GM12874 (cell line): ENCODE measurements around the gene KCNMB2.

Experiments
- TF ChIP-seq, protein P1 (sequence below): IDR thresholded peaks from 2 replicates; pipeline ENCODE4 v1.5.1; 2011; ENCODE audit warnings: low read depth, mild to moderate bottlenecking, control low read depth, low read length, moderate library complexity; ENCODE audit not compliant: insufficient read depth

Gene KCNMB2

DNA sequence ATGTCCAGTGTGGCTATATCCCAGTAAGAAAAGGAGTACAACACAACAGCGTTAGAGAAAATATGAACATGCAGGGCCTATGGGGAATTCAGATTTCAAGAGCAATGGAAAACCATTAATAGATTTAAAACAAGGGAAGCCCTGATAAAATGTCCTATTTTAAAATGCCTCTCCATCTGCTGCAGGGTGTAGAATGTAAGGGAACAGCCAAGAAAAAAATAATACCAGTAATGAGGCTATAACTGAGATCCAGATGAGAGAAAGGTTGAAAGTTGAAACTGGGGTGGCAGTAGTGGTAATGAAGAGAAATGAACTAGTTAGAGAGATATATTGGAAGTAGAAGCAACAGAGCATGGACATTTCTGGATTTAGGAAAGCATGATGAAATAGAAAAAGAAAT is 226.1 kb downstream of the KCNMB2 start:
- TF ChIP-seq, protein P1, sequence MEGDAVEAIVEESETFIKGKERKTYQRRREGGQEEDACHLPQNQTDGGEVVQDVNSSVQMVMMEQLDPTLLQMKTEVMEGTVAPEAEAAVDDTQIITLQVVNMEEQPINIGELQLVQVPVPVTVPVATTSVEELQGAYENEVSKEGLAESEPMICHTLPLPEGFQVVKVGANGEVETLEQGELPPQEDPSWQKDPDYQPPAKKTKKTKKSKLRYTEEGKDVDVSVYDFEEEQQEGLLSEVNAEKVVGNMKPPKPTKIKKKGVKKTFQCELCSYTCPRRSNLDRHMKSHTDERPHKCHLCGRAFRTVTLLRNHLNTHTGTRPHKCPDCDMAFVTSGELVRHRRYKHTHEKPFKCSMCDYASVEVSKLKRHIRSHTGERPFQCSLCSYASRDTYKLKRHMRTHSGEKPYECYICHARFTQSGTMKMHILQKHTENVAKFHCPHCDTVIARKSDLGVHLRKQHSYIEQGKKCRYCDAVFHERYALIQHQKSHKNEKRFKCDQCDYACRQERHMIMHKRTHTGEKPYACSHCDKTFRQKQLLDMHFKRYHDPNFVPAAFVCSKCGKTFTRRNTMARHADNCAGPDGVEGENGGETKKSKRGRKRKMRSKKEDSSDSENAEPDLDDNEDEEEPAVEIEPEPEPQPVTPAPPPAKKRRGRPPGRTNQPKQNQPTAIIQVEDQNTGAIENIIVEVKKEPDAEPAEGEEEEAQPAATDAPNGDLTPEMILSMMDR = no peak

DNA sequence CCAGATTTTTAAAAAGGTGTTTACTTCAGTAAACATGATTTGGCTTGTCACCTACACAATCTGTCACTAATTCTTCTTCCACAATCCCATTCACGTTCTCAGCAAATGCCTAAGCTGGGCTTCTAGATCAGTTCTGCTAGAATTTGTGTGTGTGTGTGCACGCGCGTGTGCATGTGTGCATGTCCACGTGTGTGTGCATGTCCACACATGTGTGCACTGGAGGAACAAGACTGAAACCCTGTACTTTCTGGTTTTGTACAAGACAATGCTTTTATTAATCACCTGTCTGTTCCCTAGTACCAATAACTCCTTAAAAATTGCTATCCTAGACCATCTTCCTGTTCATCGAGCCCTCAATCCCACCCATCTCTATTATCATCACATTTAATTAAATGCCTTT is 229.2 kb downstream of the KCNMB2 start:
- TF ChIP-seq, protein P1 = no peak

DNA sequence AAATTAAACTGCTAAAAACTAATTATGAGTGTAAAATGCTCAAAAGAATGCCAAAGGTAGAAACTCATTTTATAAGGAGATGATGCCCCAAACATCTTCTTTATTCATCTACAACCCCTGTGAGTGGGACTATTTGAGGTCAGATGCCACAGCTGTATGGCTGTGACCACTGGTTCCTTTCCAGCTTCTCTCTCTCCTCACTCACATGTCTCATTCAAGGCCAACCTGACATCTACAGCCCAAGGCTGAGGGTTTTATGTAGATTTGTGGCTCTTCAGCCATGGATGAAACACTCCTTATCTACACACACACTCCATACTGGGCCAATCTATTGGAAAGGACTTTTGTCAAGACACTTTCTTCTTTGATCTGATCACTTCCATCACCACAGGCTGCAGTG is 231.3 kb downstream of the KCNMB2 start:
- TF ChIP-seq, protein P1 = no peak

DNA sequence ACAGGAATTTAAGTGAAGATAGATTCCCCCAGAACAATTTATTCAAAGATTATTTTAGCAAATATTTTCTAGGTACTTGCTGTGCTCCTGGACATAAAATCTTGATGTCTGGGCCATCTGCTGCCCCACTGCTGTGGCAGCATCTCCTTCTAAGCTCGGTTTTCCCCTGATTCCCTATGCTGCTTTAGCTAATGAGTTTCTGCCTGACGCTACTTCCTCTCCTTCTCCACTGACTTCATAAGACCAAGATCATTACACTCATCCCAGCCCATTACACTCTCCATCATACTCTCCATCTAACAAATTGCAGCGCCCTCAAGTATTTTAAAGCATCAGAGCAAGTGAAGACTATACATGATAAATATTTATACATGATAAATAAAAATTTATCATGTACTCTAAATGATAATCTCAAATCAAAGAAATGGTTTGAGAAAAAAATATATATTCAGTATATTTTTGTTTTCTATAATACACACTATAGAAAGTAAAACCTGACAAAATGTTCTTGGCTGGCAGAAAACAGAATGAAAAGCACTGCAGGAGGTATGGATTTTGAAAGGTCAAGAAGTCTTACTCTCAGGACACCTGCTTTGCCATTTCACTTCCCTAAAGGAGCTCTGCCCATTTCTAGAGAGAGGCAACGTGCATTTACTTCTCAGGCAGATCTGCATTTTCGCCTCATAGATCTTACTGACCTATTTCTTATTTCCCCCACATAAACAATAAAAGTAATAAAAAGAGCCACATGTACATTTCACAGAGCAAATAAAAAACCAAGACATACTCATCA is 232.0 kb downstream of the KCNMB2 start:
- TF ChIP-seq, protein P1 = no peak

DNA sequence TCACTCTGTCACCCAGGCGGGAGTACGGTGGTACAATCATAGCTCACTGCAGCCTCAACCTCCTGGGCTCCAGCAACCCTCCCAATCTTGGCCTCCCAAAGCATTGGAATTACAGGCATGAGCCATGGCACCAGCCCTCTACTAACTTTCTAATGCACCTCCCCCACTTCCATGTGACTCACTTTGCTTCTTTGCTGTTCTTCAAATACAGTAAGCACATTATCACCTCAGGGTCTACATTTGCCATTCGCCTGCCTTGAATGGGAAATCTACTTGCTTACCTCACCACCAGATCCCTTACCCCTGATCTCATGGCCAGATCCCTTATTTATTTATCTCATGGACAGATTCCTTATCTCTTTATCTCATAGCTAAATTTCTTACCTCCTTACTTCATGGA is 235.3 kb downstream of the KCNMB2 start:
- TF ChIP-seq, protein P1 = no peak

DNA sequence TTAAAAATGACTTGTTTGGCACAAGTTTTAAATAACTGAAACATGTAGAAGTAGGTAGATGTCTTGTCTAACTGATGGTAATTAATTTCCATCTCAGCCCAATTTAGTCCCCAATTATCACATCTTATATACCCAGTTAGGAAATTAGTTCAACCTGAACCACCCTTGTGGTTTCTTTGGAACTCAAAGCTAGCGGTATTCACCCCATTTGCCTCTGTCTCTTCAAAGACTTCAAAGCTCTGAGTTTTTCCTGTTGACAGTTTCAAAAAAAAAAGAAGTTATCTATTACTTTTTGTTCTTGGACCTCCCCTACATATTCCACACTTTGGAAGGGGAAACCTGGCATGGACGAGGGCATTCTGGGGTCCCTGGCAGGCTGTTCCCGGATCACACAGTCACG is 236.5 kb downstream of the KCNMB2 start:
- TF ChIP-seq, protein P1 = no peak

DNA sequence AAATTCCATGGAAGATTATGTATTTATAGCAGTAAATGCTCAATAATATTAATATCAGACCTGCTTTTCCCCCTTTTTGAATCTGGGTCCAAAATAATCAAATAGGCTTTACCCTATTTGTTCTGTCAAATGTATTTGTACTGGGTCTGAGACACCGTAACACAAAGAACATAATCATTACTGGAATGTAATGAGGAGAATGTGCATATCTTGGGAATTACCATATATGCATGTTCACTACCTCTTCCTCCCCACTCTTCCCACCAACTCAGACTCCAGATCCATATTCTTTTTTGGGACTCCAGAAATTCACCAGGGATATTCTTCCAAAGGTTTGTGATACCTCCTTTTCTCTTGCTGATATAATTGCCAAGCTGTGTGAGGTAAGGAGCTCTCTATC is 237.1 kb downstream of the KCNMB2 start:
- TF ChIP-seq, protein P1 = no peak
